HL-60 (cell line): ENCODE data around the gene FAM53B.

Experiments
- CTCF ChIP-seq: IDR thresholded peaks from one replicate; pipeline ENCODE4 v1.5.1; 2011; ENCODE audit warnings: low read length, control low read depth, inconsistent platforms; ENCODE audit not compliant: insufficient read depth
- GABPA ChIP-seq: IDR thresholded peaks from 2 replicates; pipeline ENCODE4 v1.6.1; 2012; ENCODE audit warnings: low read depth
- TF ChIP-seq, protein P1 (sequence below): IDR thresholded peaks from 2 replicates; pipeline ENCODE4 v1.6.1; 2012; ENCODE audit warnings: low read depth; ENCODE audit not compliant: insufficient replicate concordance

GRCh38 chr10:124715439-124715838, 28.7 kb downstream of the FAM53B start:
- TF ChIP-seq CTCF (no peak), GABPA (no peak)
- TF ChIP-seq, protein P1, sequence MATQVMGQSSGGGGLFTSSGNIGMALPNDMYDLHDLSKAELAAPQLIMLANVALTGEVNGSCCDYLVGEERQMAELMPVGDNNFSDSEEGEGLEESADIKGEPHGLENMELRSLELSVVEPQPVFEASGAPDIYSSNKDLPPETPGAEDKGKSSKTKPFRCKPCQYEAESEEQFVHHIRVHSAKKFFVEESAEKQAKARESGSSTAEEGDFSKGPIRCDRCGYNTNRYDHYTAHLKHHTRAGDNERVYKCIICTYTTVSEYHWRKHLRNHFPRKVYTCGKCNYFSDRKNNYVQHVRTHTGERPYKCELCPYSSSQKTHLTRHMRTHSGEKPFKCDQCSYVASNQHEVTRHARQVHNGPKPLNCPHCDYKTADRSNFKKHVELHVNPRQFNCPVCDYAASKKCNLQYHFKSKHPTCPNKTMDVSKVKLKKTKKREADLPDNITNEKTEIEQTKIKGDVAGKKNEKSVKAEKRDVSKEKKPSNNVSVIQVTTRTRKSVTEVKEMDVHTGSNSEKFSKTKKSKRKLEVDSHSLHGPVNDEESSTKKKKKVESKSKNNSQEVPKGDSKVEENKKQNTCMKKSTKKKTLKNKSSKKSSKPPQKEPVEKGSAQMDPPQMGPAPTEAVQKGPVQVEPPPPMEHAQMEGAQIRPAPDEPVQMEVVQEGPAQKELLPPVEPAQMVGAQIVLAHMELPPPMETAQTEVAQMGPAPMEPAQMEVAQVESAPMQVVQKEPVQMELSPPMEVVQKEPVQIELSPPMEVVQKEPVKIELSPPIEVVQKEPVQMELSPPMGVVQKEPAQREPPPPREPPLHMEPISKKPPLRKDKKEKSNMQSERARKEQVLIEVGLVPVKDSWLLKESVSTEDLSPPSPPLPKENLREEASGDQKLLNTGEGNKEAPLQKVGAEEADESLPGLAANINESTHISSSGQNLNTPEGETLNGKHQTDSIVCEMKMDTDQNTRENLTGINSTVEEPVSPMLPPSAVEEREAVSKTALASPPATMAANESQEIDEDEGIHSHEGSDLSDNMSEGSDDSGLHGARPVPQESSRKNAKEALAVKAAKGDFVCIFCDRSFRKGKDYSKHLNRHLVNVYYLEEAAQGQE, result no peak
